Tibial nerve (tissue), 4 donors: ENCODE measurements around the gene ARHGAP44.

ENCODE experiments used
- EP300 ChIP-seq, 2 donors: sonication (generic); formaldehyde crosslinking; IDR thresholded peaks; one replicate each; pipeline ENCODE4 v1.6.1; 2017; ENCODE audit warnings: antibody characterized with exemption in 2 of 2, mild to moderate bottlenecking in 1 of 2
- POLR2A ChIP-seq, 2 donors: fragments of 450-650 bp; IDR thresholded peaks; one replicate each; pipeline ENCODE4 v1.6.1; 2017; ENCODE audit warnings: antibody characterized with exemption in 2 of 2, mild to moderate bottlenecking in 2 of 2, moderate library complexity in 2 of 2
- TF ChIP-seq, protein P1 (sequence below), 5 experiments: fragments of 200-600 bp in 3 of 5; fragments of 450-650 bp in 2 of 5; sonication (generic) in 3 of 5; IDR thresholded peaks; one replicate each; pipeline ENCODE4 v1.5.1; 2016 to 2019; ENCODE audit warnings: antibody characterized with exemption in 5 of 5, mild to moderate bottlenecking in 3 of 5, moderate library complexity in 2 of 5

DNA sequence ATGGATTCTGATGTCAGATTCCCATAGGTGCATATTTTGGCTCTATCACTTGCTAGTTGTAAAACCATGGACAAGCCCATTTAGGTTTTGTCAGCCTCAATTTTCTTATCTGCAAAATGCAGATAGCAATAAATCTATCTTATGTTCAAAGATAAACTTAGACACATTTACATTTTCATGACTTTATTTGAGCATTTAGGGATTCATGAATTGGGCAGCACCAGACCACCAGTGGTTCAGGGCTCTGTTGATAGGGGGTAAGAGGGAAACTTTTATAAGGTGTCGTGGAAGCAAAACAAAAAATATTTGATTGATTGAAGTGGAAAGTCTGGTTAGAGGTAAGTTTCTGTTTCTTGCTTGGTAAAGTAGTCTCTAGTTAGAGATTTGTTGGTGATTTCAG lies 17.3 kb downstream of the ARHGAP44 start:
- TF ChIP-seq, protein P1, sequence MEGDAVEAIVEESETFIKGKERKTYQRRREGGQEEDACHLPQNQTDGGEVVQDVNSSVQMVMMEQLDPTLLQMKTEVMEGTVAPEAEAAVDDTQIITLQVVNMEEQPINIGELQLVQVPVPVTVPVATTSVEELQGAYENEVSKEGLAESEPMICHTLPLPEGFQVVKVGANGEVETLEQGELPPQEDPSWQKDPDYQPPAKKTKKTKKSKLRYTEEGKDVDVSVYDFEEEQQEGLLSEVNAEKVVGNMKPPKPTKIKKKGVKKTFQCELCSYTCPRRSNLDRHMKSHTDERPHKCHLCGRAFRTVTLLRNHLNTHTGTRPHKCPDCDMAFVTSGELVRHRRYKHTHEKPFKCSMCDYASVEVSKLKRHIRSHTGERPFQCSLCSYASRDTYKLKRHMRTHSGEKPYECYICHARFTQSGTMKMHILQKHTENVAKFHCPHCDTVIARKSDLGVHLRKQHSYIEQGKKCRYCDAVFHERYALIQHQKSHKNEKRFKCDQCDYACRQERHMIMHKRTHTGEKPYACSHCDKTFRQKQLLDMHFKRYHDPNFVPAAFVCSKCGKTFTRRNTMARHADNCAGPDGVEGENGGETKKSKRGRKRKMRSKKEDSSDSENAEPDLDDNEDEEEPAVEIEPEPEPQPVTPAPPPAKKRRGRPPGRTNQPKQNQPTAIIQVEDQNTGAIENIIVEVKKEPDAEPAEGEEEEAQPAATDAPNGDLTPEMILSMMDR (IDR thresholded peaks at IDR 0.05) = no peak
- TF ChIP-seq POLR2A (IDR thresholded peaks at IDR 0.05) = no peak
- TF ChIP-seq EP300 (IDR thresholded peaks at IDR 0.05) = no peak
